Kidney (tissue), 14 donors: ENCODE results near the gene ZKSCAN8. TPM values are rescaled to one million over a fixed set of nuclear protein-coding genes. Genes with fewer than 3 reads are reported as not detected.

Experiments
- DNase-seq, 5 donors: peaks; one replicate each; pipeline ENCODE4 v3.0.0-alpha.2; 2013 to 2020
- FAIRE-seq: peaks from 2 replicates; lab custom pipeline; 2012; peaks lifted over from hg19 to GRCh38; lab: Jason Lieb, UNC
- H3K27ac ChIP-seq, 2 donors: one replicate each; pipeline ENCODE4 v1.7.0; 2013; ENCODE audit warnings: low read depth in 2 of 2, low read length in 2 of 2, inconsistent platforms in 1 of 2
- H3K27me3 ChIP-seq: one replicate; pipeline ENCODE4 v1.7.1; 2013; ENCODE audit warnings: low read length, inconsistent platforms; ENCODE audit not compliant: control insufficient read depth, insufficient read depth
- H3K36me3 ChIP-seq, 3 donors: one replicate each; pipeline versions ENCODE4 v1.7.0 to v1.7.1; 2013; ENCODE audit warnings: low read length in 3 of 3, control low read depth in 1 of 3, inconsistent platforms in 1 of 3; ENCODE audit not compliant: insufficient read depth in 3 of 3, control insufficient read depth in 2 of 3
- H3K4me1 ChIP-seq, 3 donors: one replicate each; pipeline versions ENCODE4 v1.7.0 to v1.7.1; 2013; ENCODE audit warnings: low read length in 3 of 3, inconsistent platforms in 1 of 3, low read depth in 1 of 3; ENCODE audit not compliant: control insufficient read depth in 2 of 3, insufficient read depth in 2 of 3
- H3K4me3 ChIP-seq, 3 donors: one replicate each; pipeline versions ENCODE4 v1.7.0 to v1.8.1; 2013; ENCODE audit warnings: low read length in 3 of 3, control low read depth in 1 of 3, inconsistent platforms in 1 of 3
- H3K9ac ChIP-seq, 3 donors: one replicate each; pipeline versions ENCODE4 v1.7.0 to v1.7.1; 2013; ENCODE audit warnings: low read length in 3 of 3, control low read depth in 1 of 3, inconsistent platforms in 1 of 3
- H3K9me3 ChIP-seq, 3 donors: one replicate each; pipeline versions ENCODE4 v1.7.0 to v1.7.1; 2013; ENCODE audit warnings: low read length in 3 of 3, control low read depth in 1 of 3, inconsistent platforms in 1 of 3; ENCODE audit not compliant: control insufficient read depth in 2 of 3, insufficient read depth in 1 of 3
- CTCF ChIP-seq: IDR thresholded peaks from 3 replicates; pipeline ENCODE4 v1.5.1; 2012; ENCODE audit warnings: mild to moderate bottlenecking, moderate library complexity, borderline replicate concordance; ENCODE audit not compliant: insufficient read depth; ENCODE audit errors: extremely low read depth
- intact Hi-C: fragments of 100-400 bp; cut with DNase I; formaldehyde crosslinking; loops from one replicate; pipeline ENCODE4 v1.11.1; 2022
- polyA plus RNA-seq: library from polyadenylated mRNA; stranded (reverse); fragments of 350-450 nt; fragmentation: Illumina TruSeq; extraction: RNeasy Lipid Tissue Mini Kit (QIAGEN cat#74804); gene quantifications from one replicate; pipeline ENCODE4 v1.2.3, GENCODE V29; 2014; ENCODE audit warnings: low read depth, low replicate concordance; ENCODE audit not compliant: insufficient read depth
- total RNA-seq: library from RNA; stranded (reverse); fragmentation: NEBNext Ultra II Directional; extraction: Animal tissue kit (Norgen Biotek cat#: 25700); gene quantifications from one replicate; pipeline ENCODE4 v1.2.1, GENCODE V29; 2021
- donor health status: control.
- donor health status: control.
- donor health status: control.
- donor health status: control.
- donor health status: control.
- donor health status: DM: yes; HTN: yes; CAD: no.
- donor health status: Normal renal cell carcinoma (clear cell type).

ZKSCAN8 gene
- total and polyA plus RNA-seq, 2 donors from 2014 or later: 3.5 to 26.4 TPM

DNA sequence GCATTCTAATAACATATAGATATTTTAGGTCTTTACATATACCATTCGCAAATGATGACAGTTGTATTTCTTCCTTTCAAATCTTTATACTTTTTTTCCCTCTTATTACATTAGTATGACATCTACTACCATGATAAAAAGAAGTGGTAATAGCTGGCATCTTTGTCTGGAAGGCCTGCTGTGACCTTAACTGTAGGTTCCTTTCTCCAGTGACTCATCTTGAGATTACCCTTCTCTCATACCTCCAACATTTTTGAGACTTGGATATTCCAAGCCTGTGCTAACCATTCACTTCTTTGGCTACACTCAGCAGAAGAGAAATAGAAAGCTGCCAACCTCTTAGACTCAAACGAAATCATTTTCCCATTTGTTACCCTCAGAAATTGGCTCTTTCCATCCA is 30.3 kb downstream of the ZKSCAN8 start:
- no peak for FAIRE-seq

DNA sequence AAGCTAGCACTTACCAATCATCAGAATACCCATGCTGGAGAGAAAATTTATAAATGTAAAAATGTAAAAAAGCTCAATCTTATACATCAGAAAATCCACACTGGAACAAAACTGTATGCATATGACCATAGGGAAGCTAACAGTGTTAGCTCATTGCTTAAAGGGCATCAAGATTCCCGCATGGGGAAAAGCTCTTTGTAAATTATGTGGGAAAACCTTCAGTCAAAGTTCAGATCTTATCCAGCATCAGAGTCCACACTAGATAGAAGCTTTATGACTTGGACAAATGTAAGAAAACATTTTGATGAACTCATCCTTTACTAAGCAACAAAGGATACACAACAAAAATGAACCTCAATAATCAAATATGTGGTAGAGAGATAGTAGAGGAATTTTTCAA is 34.7 kb downstream of the ZKSCAN8 start:
- DNase-seq (no peak), FAIRE-seq (no peak)
- no peak overlapping the region for H3K9ac ChIP-seq
- H3K27ac ChIP-seq: no peak overlapping the region
- H3K4me1 ChIP-seq: no peaks in the 10 kb centered on the region
- no peaks in the 10 kb centered on the region for H3K27me3 ChIP-seq
- intact Hi-C loops: no loop called here
- no peak for TF ChIP-seq CTCF
- peaks cover 0 to 5% (median 0%) of the 10 kb centered on the region in 3 donors for H3K9me3 ChIP-seq
- H3K36me3 ChIP-seq: no peaks in the 10 kb centered on the region
- no peak overlapping the region for H3K4me3 ChIP-seq

More for the DNA sequence above, 30.3 kb downstream of the ZKSCAN8 start:
- Histone ChIP-seq H3K9ac (no peak overlapping the region), H3K4me1 (no peaks in the 10 kb centered on the region), H3K4me3 (no peak overlapping the region), H3K36me3 (peaks cover 0 to 2% (median 0%) of the 10 kb centered on the region in 3 donors), H3K9me3 (peaks cover 0 to 3% (median 0%) of the 10 kb centered on the region in 3 donors), H3K27ac (no peak overlapping the region), H3K27me3 (no peaks in the 10 kb centered on the region)
- intact Hi-C loops: no loop called here
- no peak for TF ChIP-seq CTCF
- DNase-seq: no peak

DNA sequence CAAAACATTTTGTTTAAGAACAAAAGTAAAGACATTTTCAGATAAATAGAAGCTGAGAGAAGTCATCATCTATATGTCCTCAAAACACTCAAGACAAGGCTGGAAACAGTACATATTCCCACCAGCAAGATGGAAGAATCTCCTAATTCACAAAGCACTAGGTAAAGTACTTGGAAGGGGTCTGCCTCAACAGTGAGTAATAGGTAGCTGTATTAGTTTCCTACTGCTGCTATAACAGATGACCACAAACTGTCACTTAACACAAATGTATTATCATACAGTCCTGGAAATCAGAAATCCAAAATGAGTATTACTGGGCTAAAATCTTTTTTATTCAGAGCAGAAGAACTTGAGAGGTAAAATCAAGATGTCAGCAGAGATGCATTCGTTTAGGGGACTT is 40.6 kb downstream of the ZKSCAN8 start:
- Histone ChIP-seq H3K9ac (no peak overlapping the region), H3K27ac (no peak overlapping the region), H3K9me3 (peaks cover 0 to 5% (median 2%) of the 10 kb centered on the region in 3 donors), H3K36me3 (no peaks in the 10 kb centered on the region), H3K27me3 (no peaks in the 10 kb centered on the region), H3K4me3 (no peak overlapping the region), H3K4me1 (no peaks in the 10 kb centered on the region)
- DNase-seq (no peak), FAIRE-seq (no peak)
- intact Hi-C loops: no loop called here
- TF ChIP-seq CTCF: no peak
